DMS153 (cell line): ENCODE data around the gene SPATA32.
"Not testable (repeated sequence)": the region's sequence is repeated elsewhere in the genome, so short reads cannot be mapped to it uniquely, and the experiment has no call there.

Experiments
- DNase-seq: peaks from one replicate; lab custom pipeline; 2025; lab: John Stamatoyannopoulos, UW

SPATA32 gene, protein sequence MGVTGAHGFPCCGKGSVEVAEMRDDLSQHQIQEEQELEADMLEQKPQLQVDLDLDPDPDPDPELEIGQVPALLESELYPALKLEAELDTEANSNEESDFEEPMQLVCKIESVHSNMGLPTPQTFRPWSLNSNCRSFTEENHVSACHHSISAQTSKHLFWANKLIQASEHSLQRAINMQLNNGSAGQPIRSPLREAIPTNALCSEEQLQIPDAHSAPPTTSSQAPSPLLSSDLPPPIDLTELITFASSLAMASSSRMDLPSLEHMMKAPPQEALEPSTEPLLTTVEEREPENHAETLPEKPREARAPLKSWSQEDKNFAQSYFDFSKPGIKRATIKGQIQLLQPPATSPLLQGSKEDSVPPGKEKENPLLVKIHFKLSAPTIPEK

GRCh38 chr17:45261577-45262515 is at the start of gene SPATA32:
Gene SPATA32, minus strand, starts transcription at chr17:45262094. Its CDS starts 78 bp downstream, at chr17:45262016.
- DNase-seq, result no peak

- DNase-seq, result no peak
Observed at GRCh38 chr17:45311401-45311759, 49.5 kb upstream of the SPATA32 start.

DNA sequence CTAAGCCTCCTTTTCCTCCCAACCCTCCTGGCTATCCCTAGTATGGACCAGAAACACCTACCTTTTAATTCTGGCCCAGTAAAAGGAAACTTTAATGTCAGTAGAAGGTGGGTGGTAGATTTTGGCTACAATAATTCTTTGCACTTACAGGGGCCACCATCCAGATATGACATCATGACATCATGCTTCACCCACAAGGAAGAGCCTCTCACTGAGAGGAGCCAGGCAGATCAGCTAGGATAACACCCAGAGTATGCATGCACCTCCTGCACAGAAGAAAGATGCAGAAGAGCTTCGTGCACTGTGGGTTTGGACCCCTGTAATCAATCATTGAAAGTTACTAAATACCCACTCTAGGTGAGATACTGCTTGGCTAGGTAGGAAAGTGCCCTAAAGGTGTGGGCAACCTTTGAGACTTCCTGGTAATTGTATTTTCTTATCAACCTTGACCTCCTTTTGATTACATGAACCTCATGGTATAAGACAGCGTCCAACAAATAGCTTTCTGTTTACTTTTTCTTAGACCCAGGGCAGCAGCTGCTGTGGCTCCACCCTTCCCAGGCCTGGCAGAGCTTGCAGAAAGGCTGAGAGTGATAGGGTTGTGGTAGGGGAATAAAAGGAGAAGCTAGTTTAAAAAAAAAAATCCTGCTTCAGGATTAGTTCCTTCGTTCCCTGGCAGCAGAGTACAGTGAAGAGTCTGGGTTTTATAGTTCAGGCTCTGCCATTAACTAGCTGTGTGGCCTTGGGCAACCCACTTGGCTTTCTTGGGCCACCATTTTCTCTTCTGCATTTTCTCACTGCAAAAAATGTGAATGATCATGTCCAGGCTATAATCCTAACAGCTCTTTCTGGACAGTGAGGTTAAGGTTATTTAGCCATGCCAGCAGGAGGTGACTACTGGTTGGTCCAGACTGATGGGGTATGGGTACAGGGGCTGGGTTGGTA is 48.8 kb upstream of the SPATA32 start:
- peak; percentile 51 for DNase-seq

- DNase-seq, result no peak
Observed at GRCh38 chr17:45309400-45309799, 47.5 kb upstream of the SPATA32 start.

- no peak for DNase-seq
Observed at GRCh38 chr17:45308840-45309239, 46.9 kb upstream of the SPATA32 start.

DNA sequence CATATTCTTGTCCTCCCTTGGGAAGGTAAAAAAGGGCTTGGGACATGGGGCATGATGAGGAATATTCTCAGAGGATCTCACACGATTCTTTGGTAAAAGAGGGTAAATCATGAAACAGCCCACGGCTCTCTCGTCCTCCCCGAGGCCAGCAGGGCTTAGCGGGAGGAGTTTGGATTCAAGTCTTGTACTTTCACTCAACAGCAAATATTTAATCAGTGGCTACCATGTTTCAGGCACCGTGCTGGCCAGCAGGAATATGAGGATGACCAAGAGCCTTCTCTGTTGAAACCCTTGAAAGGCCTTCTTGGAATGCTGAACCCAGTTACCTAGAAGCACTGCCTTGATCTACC is 46.1 kb upstream of the SPATA32 start:
- DNase-seq, result no peak

DNA sequence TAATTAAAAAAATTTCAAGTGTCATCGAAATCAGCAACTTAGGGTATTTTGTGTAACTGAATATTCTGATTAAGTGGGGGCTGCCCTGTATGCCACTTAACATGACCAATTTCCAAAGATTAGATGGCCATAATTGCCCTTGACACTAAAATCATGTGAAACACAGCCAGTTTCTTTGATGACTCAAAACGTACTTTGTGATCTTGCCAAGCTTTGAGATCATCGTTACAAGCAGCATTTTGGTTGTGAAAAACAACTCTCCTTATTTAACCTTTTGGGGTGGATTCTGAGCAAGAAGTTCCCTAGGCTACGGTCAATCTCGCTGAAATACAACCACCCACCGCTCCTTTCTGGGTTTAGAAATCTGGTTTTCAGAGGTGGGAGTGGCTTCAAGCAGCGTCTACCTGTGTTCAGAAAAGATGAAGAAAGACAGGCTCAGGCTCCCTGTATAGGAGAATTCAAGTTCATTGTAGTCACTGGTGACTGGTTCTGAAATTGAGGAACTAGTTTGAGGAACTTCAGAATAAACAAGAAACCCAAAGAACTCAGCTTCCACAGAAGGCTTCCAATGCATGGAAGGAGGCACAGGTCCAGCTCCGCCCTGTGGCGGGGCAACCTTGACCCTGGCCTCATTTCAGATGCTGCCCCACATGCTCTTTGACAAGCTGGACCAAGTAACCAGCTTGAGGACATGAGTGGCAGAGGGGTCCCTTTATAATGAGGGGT is 45.6 kb upstream of the SPATA32 start:
- no peak for DNase-seq

DNA sequence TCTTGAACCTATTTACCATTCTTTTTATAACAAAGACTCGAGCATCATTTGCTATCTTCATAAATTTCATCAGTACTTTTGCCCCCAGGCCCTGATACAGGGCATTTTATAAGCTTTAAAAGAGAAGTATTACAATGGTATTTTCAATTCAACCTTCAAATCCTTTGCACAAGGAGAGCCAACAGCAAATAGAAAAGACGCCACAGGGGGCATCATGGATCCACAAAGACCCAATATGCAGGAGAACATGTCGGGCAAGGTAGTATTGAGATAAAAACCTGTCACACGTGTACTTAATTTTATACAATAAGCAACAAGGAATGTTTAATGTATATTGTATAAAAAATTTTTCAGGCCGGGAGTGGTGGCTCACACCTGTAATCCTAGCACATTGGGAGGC is 44.7 kb upstream of the SPATA32 start:
- no peak for DNase-seq

GRCh38 chr17:45306094-45306493 is 44.2 kb upstream of the SPATA32 start:
- DNase-seq, result no peak

DNA sequence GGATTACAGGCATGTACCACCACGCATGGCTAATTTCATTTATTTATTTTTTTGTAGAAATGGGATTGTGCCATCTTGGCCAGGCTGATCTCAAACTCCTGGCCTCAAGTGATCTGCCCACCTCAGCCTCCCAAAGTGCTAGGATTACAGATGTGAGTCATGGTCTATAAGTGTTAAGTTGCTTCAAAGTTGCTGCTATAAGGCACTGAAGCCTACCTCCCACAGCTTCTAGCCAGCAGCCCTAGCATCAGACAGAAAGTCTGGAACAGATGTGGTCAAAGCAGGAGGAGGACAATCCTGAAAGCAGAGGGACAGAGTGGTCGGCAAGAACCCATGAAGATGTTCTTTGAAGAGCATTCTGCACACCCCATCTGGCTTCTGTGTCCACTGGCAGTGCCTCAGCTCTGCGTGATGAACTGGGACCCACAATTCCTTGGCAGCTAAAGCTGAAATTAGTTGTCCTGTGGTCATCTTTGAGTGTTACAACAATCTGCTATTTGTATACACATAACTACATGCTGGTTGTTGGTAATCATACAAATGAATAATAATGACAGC is 43.7 kb upstream of the SPATA32 start:
- no peak for DNase-seq

DNA sequence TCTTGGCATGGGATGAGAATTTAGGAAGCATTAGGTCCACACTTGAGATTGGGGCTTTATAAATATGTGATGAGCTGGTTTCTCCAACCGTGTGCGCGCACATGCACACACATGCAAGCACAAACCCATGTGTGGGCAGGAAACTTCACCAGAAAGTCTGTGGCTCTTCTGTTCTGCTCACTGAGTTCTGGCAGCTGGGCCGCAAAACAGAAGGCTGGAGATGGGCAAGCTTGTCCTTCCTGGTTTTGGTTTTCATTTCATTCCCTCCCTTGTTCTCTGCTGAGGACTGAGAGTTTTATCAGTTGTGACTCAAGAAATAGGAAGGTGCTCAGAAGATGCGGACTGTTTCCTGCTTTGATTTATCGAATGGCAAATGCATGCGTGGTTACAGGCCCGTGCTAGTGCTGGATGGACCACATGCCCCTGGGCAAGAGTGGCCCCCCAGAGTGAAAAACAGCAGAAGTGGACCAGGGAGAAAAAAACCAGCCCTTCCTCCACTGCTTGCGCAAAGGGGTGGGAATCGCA is 40.8 kb upstream of the SPATA32 start:
- no peak for DNase-seq

DNA sequence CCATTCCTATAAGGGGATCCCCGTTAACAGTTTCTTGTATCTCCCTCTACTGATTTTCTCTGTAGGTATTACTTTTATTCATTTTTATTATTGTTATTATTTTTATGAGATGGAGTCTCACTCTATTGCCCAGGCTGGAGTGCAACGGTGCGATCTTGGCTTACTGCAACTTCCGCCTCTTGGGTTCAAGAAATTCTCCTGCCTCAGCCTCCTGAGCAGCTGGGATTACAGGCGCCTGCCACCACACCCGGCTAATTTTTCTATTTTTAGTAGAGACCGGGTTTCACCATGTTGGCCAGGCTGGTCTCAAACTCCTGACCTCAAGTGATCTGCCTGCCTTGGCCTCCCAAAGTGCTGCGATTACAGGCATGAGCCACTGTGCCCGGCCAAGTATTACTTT is 40.3 kb upstream of the SPATA32 start:
- not testable (repeated sequence) for DNase-seq

DNA sequence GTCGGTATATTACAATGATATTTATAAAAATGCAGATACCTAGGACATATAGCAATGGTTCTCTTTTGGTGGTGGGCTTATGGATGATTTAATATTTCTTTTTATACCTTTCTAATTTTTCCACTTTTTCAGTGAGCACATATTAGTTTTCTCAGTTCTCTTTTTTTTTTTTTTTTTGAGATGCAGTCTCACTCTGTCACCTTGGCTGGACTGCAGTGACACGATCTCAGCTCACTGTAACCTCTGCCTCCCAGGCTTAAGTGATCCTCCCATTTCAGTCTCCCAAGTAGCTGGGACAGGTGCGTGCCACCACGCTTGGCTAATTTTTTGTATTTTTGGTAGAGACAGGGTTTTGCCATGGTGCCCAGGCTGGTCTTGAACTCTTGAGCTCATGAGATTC is 39.8 kb upstream of the SPATA32 start:
- DNase-seq, result no peak

DNA sequence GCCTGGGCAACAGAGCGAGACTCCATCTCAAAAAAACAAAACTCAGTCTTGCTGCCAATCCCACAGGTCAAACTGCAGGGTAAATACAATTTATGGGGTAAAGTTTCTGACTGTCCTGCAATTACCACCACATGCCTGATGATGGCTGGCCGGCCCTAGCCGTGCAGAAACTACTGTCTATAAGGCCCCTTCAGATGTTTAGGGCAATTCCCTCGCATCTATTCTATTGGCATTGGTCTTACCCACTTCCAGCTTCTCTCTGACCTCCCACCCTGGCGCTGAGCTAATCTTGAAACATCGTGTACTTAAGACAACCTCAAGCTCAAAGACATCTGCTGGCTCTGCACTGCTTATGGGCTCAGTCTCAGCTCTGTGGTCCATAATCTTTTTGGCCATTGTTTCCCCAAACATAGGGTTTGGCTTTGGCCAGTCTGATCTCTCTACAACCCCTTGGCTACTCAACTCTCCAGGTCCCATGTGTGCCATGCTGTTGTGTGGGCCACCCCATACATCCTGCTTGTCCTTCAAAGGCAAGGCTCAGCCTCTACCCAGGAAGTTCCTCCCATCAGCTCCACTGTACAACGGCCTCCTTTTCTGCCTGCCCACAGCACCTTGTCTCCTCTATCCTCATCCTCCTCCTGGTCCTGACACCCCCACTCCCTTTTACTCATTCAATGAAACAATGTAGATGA is 38.3 kb upstream of the SPATA32 start:
- DNase-seq, result no peak

DNA sequence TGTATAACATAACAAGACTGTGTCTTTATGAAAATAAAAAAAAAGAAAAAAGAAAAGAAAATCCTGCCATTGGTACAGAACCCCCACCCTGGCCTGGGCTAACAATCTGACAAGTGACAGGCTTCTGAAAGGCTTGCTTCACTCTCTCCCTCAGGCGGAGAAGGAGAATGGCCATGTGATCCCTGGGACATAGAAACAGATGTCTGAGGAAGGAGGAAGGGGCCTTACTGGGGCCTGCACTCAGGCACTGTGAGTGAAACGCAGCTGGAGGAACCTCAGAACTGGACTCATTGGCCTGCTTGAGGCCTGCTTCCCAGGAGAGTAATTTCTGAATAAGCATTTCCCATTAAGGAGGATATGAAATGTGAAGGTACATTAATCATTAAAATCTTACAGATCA is 37.5 kb upstream of the SPATA32 start:
- DNase-seq, result no peak

DNA sequence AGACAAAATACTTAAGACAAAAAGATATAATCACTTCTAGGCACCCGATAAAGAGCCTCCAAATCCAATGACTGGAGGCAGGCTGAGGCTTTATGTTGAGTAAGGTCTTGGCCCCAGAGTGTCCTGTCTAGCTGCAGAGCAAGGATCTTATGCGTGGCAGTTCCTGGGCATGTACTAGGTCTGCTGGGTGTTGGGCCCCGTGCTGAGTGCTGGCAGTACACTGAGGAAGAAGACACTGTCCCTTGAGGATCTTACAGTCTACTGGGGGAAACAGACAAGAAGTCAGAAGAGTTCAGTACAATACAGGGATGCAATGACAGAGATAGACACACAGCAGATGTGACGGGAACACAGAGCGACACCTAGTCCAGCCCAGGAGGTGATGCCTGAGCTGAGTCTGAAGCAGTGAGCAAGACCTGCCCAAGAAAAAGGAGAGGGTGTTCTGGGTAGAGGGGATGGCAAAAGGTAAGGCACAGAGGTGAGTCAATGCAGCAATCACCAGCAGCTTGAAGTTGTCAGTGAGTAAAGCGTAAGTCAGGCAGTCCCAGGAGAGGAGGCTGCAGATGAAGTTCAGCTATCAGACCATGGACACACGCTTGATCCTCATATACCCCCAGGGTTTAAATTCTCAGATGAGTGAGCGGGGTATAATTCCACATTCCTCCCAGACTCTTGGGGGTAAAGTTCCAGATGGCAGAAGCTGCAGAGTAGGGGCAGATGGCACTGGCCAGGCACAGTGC is 36.8 kb upstream of the SPATA32 start:
- DNase-seq, result no peak

DNA sequence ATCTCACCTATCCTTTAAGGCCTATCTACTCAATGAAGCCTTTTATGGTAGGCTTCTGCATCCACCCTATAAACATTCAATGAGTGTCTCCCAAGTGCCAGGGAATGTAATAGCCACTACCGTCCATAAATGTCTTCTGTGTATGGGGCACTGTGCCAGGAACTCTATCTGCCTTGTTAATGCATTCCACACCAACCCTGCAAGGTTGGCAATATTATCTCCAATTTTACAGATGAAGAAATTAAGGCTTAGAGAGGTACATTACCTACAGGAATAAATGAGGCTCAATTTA is 34.9 kb upstream of the SPATA32 start:
- DNase-seq, result no peak

GRCh38 chr17:45296003-45296832 is 34.3 kb upstream of the SPATA32 start:
- DNase-seq, result no peak

GRCh38 chr17:45294506-45294905 is 32.6 kb upstream of the SPATA32 start:
- DNase-seq, result no peak
